MM.1S (cell line): Measurements from ENCODE around the gene LRRC74B.

Experiments
- DNase-seq: peaks from one replicate; pipeline ENCODE4 v3.0.0-alpha.2; 2015
- H2AFZ ChIP-seq: fragments of 300-600 bp; sonication (generic); 2 replicates; pipeline ENCODE4 v1.6.0; 2016; ENCODE audit warnings: antibody characterized with exemption, low read length
- H3F3A ChIP-seq: fragments of 300-600 bp; sonication (generic); 2 replicates; pipeline ENCODE4 v1.6.1; 2016; ENCODE audit warnings: mild to moderate bottlenecking, antibody characterized with exemption, low read length, moderate library complexity, mixed read lengths; ENCODE audit not compliant: insufficient read depth
- H3K27ac ChIP-seq: fragments of 300-600 bp; sonication (generic); 2 replicates; pipeline ENCODE4 v1.5.1; 2016; ENCODE audit warnings: mild to moderate bottlenecking, low read length
- H3K27me3 ChIP-seq: fragments of 300-600 bp; sonication (generic); replicated peaks from 2 replicates; pipeline ENCODE4 v1.6.0; 2016; ENCODE audit warnings: low read length; ENCODE audit not compliant: insufficient read depth
- H3K36me3 ChIP-seq: fragments of 300-600 bp; sonication (generic); replicated peaks from 2 replicates; pipeline ENCODE4 v1.6.1; 2016; ENCODE audit warnings: mild to moderate bottlenecking, low read length, mixed read lengths; ENCODE audit not compliant: insufficient read depth
- H3K4me1 ChIP-seq: fragments of 300-600 bp; sonication (generic); 2 replicates; pipeline ENCODE4 v1.6.1; 2016; ENCODE audit warnings: low read length, mixed read lengths
- H3K4me2 ChIP-seq: fragments of 300-600 bp; sonication (generic); 2 replicates; pipeline ENCODE4 v1.6.0; 2016; ENCODE audit warnings: low read depth, low read length
- H3K4me3 ChIP-seq: fragments of 300-600 bp; sonication (generic); 2 replicates; pipeline ENCODE4 v1.5.1; 2016; ENCODE audit warnings: low read length, mixed read lengths
- H3K79me2 ChIP-seq: fragments of 300-600 bp; sonication (generic); 2 replicates; pipeline ENCODE4 v1.6.1; 2016; ENCODE audit warnings: mixed run types, low read length, mixed read lengths
- H3K9ac ChIP-seq: fragments of 300-600 bp; sonication (generic); 2 replicates; pipeline ENCODE4 v1.6.1; 2016; ENCODE audit warnings: low read length, mixed read lengths
- H3K9me2 ChIP-seq: fragments of 300-600 bp; sonication (generic); replicated peaks from 2 replicates; pipeline ENCODE4 v1.6.1; 2016; ENCODE audit warnings: mild to moderate bottlenecking, low read length, mixed read lengths; ENCODE audit not compliant: insufficient read depth
- H3K9me3 ChIP-seq: fragments of 300-600 bp; sonication (generic); replicated peaks from 2 replicates; pipeline ENCODE4 v1.6.1; 2016; ENCODE audit warnings: mild to moderate bottlenecking, low read length, mixed read lengths; ENCODE audit not compliant: insufficient read depth
- H4K20me1 ChIP-seq: fragments of 300-600 bp; sonication (generic); 2 replicates; pipeline ENCODE4 v1.6.1; 2016; ENCODE audit warnings: mild to moderate bottlenecking, low read length, moderate library complexity, mixed read lengths; ENCODE audit not compliant: insufficient read depth
- CTCF ChIP-seq: fragments of 300-600 bp; sonication (generic); IDR thresholded peaks from 2 replicates; pipeline ENCODE4 v1.5.1; 2016; ENCODE audit warnings: antibody characterized with exemption, low read length, mixed read lengths
- EZH2 ChIP-seq: fragments of 300-600 bp; sonication (generic); optimal IDR thresholded peaks from 2 replicates; pipeline ENCODE3; 2017; ENCODE audit warnings: low read depth, mild to moderate bottlenecking, antibody characterized with exemption, low read length, mixed read lengths
- EZH2phosphoT487 ChIP-seq: fragments of 300-600 bp; sonication (generic); IDR thresholded peaks from 2 replicates; pipeline ENCODE4 v1.6.1; 2018; ENCODE audit warnings: antibody characterized with exemption, low read length

Gene LRRC74B

GRCh38 chr22:21045585-21046294 lies at the start of gene LRRC74B:
Gene LRRC74B, plus strand, starts transcription at chr22:21045946. Its CDS starts 41 bp downstream, at chr22:21045987.
- Histone ChIP-seq H3K4me1 (peaks cover 11% of the 10 kb centered on the region), H3K9me3 (no peaks in the 10 kb centered on the region), H3F3A (peaks cover 8% of the 10 kb centered on the region; the same call in 1 of the 2 replicates), H2AFZ (peak within 1 kb of the TSS; percentile 80), H3K27me3 (no peaks in the 10 kb centered on the region), H3K79me2 (no peaks in the 10 kb centered on the region), H3K4me3 (peak within 1 kb of the TSS; percentile 67), H3K9ac (peak within 1 kb of the TSS; percentile 61), H3K9me2 (no peaks in the 10 kb centered on the region), H3K36me3 (no peaks in the 10 kb centered on the region), H3K27ac (peak within 1 kb of the TSS; percentile 37; the same call in 1 of the 2 replicates), H4K20me1 (no peaks in the 10 kb centered on the region), H3K4me2 (peak within 1 kb of the TSS; percentile 97)
- DNase-seq = peak; percentile 94
- TF ChIP-seq EZH2phosphoT487 (no peak), EZH2 (no peak), CTCF (no peak)

DNA sequence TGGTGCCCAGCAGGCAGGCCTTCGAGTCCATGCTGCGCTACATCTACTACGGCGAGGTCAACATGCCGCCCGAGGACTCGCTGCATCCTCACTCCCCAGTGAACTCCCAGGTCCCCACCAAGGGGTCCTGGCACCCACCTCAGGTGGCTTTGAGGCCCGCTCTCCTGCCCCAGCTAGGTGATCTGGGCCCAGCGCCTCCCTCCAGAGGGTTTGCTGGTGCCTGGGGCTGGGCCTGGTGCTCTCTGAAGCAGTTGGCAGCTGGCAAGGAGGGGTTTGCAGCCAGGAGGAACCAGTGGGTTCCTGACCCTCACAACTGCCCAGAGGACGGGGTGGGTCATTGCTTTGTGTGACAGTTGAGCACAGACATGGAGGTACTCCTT lies 49.7 kb upstream of the LRRC74B start:
- Histone ChIP-seq H3K27me3 (no peaks in the 10 kb centered on the region), H3K27ac (no peak overlapping the region), H3K9ac (no peak overlapping the region), H3K36me3 (no peaks in the 10 kb centered on the region), H3K9me3 (no peaks in the 10 kb centered on the region), H3K4me1 (peaks cover 5% of the 10 kb centered on the region; the same call in 1 of the 2 replicates), H4K20me1 (no peaks in the 10 kb centered on the region), H3K4me2 (no peak overlapping the region), H3F3A (no peaks in the 10 kb centered on the region; the same call in 1 of the 2 replicates), H3K9me2 (no peaks in the 10 kb centered on the region), H2AFZ (no peak overlapping the region), H3K79me2 (peaks cover 17% of the 10 kb centered on the region), H3K4me3 (no peak overlapping the region)
- TF ChIP-seq EZH2phosphoT487 (no peak), EZH2 (no peak), CTCF (no peak)
- no peak for DNase-seq

DNA sequence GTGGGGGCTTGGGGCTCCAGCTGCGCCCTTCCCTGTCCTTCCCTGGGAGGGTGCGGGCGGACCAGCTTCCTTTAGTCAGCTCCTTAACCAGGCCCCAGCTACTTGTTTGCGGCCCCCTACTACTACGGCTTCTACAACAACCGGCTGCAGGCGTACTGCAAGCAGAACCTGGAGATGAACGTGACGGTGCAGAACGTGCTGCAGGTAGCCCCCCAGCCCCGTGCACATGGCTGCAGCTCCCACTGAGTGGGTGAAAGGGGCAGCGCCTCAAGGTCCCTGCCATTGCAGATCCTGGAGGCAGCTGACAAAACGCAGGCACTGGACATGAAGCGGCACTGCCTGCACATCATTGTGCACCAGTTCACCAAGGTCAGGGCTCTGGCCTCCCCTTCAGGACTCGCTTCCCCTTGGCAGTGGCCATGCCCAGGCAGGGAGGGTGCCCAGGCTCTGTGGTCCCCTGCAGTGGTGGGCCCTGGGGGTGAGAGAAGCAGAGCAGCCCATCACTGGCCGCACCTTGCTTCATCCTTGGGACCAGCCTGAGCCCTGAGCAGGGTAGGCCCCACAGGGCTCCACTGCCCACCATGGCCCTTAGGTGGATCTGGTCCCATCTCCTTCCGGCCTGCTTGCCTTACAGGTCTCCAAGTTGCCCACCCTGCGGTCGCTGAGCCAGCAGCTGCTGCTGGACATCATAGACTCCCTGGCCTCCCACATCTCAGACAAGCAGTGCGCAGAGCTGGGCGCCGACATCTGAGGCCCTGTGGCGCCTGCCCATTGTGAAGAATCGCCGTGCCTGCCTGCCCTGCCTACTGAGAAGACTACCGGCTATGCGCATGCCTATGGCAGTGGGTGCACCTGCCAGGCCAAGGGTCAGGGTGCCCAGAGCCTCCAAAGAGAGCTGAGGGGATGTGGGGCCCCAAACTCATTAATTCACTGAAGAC lies 48.9 kb upstream of the LRRC74B start:
- no peak for TF ChIP-seq CTCF
- TF ChIP-seq EZH2 = no peak
- no peak for TF ChIP-seq EZH2phosphoT487
- no peaks in the 10 kb centered on the region for H3K9me3 ChIP-seq
- no peak overlapping the region for H3K4me3 ChIP-seq
- H3K9me2 ChIP-seq = no peaks in the 10 kb centered on the region
- peaks cover 21% of the 10 kb centered on the region for H3K79me2 ChIP-seq
- DNase-seq = no peak
- no peaks in the 10 kb centered on the region for H4K20me1 ChIP-seq
- H3K9ac ChIP-seq = no peak overlapping the region
- no peak overlapping the region for H2AFZ ChIP-seq
- H3K4me2 ChIP-seq = no peak overlapping the region
- no peak overlapping the region for H3K27ac ChIP-seq
- peaks cover 5% of the 10 kb centered on the region for H3F3A ChIP-seq
- no peaks in the 10 kb centered on the region for H3K27me3 ChIP-seq
- peaks cover 5% of the 10 kb centered on the region; the same call in 1 of the 2 replicates for H3K4me1 ChIP-seq
- H3K36me3 ChIP-seq = no peaks in the 10 kb centered on the region
